Peyer's patch (tissue), 4 donors: ENCODE results near the gene ELL.

Experiments
- CTCF ChIP-seq, 6 experiments: fragments of 450-650 bp in 4 of 6; fragments of 200-600 bp in 2 of 6; sonication (generic) in 1 of 6; IDR thresholded peaks; one replicate each; pipeline ENCODE4 v1.5.1; 2017 to 2019; ENCODE audit warnings: antibody characterized with exemption in 6 of 6, mild to moderate bottlenecking in 3 of 6, moderate library complexity in 1 of 6
- POLR2A ChIP-seq, 2 donors: fragments of 450-650 bp; IDR thresholded peaks; one replicate each; pipeline ENCODE4 v1.5.1; 2017; ENCODE audit warnings: antibody characterized with exemption in 2 of 2, mild to moderate bottlenecking in 2 of 2, moderate library complexity in 2 of 2

- TF ChIP-seq CTCF (IDR thresholded peaks at IDR 0.05) = no peak
- no peak for TF ChIP-seq POLR2A (IDR thresholded peaks at IDR 0.05)
These were observed 7.9 kb upstream of the ELL start for GRCh38 chr19:18529782-18530181.
